ENCODE data around the gene UTP14C. TPM values are rescaled to one million over a fixed set of nuclear protein-coding genes. Genes with fewer than 3 reads are reported as not detected.
A peak's percentile ranks its signal among the peaks of the same experiment; 100 is the strongest.
"Not testable (repeated sequence)": the region's sequence is repeated elsewhere in the genome, so short reads cannot be mapped to it uniquely, and the experiment has no call there.

UTP14C gene
- total RNA-seq, result 19.7 TPM

GRCh38 chr13:52024481-52024880, at the start of gene UTP14C:
UTP14C (plus strand) TSS chr13:52024691; CDS start chr13:52028805, 4,114 bp downstream.
- no peak for DNase-seq (ENCODE audit: low spot score)

GRCh38 chr13:51976423-51976822, 48.1 kb upstream of the UTP14C start:
- DNase-seq (ENCODE audit: low spot score), result no peak

GRCh38 chr13:51976890-51977289, 47.6 kb upstream of the UTP14C start:
- DNase-seq (ENCODE audit: low spot score), result no peak

GRCh38 chr13:51977625-51978024, 46.9 kb upstream of the UTP14C start:
- no peak for DNase-seq (ENCODE audit: low spot score)

- DNase-seq (ENCODE audit: low spot score), result no peak
Observed at GRCh38 chr13:51978796-51979556, 45.5 kb upstream of the UTP14C start.

GRCh38 chr13:51980908-51981307, 43.6 kb upstream of the UTP14C start:
- no peak for DNase-seq (ENCODE audit: low spot score)

GRCh38 chr13:51981355-51981754, 43.1 kb upstream of the UTP14C start:
- no peak for DNase-seq (ENCODE audit: low spot score)

- not testable (repeated sequence) for DNase-seq (ENCODE audit: low spot score)
Observed at GRCh38 chr13:51983292-51983691, 41.2 kb upstream of the UTP14C start.

- not testable (repeated sequence) for DNase-seq (ENCODE audit: low spot score)
Observed at GRCh38 chr13:51984904-51985303, 39.6 kb upstream of the UTP14C start.

GRCh38 chr13:51988988-51989618, 35.4 kb upstream of the UTP14C start:
- DNase-seq (ENCODE audit: low spot score), result no peak

GRCh38 chr13:51993713-51994112, 30.8 kb upstream of the UTP14C start:
- no peak for DNase-seq (ENCODE audit: low spot score)

- DNase-seq (ENCODE audit: low spot score), result peak; percentile 61
Observed at GRCh38 chr13:51995677-51996551, 28.6 kb upstream of the UTP14C start.

- DNase-seq (ENCODE audit: low spot score), result no peak
Observed at GRCh38 chr13:51996641-51997040, 27.9 kb upstream of the UTP14C start.

- no peak for DNase-seq (ENCODE audit: low spot score)
Observed at GRCh38 chr13:51997186-51997585, 27.3 kb upstream of the UTP14C start.

GRCh38 chr13:51997641-51998330, 26.7 kb upstream of the UTP14C start:
- DNase-seq (ENCODE audit: low spot score), result no peak

- DNase-seq (ENCODE audit: low spot score), result no peak
Observed at GRCh38 chr13:51998723-51999509, 25.6 kb upstream of the UTP14C start.

- peak; percentile 55 for DNase-seq (ENCODE audit: low spot score)
Observed at GRCh38 chr13:51999510-51999911, 25.0 kb upstream of the UTP14C start.

GRCh38 chr13:51999921-52000320, 24.6 kb upstream of the UTP14C start:
- no peak for DNase-seq (ENCODE audit: low spot score)

- DNase-seq (ENCODE audit: low spot score), result no peak
Observed at GRCh38 chr13:52001120-52001731, 23.3 kb upstream of the UTP14C start.

- DNase-seq (ENCODE audit: low spot score), result no peak
Observed at GRCh38 chr13:52002361-52002760, 22.1 kb upstream of the UTP14C start.

- no peak for DNase-seq (ENCODE audit: low spot score)
Observed at GRCh38 chr13:52003541-52003940, 20.9 kb upstream of the UTP14C start.
